Suppressor macrophage treated with lipopolysaccharide for 1 hour (primary cell): ENCODE measurements around the gene CD8B.

Experiments
- DNase-seq, 3 donors: peaks; one replicate each; pipeline ENCODE4 v3.0.0-alpha.2; 2020 to 2022

The CD8B gene

DNA sequence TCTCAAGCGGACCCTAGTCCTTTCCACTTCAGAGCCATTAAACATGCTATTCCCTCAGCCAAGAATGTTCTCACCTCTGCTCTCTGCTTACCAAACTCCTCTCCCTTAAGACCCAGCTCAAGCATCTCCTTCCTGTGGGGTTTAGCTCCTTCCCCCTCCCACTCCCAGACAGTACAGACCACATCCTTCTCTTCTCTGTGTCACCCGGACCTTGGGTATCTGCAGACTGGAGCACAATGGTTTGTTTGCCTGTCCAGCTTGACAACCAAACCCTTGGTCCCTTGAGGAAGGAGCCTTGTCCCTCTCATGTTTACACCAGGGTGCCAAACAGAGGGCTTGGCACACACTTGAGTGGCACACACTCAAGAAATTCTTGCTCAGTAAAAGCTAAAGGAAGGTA is 66.8 kb downstream of the CD8B start:
- no peak for DNase-seq

DNA sequence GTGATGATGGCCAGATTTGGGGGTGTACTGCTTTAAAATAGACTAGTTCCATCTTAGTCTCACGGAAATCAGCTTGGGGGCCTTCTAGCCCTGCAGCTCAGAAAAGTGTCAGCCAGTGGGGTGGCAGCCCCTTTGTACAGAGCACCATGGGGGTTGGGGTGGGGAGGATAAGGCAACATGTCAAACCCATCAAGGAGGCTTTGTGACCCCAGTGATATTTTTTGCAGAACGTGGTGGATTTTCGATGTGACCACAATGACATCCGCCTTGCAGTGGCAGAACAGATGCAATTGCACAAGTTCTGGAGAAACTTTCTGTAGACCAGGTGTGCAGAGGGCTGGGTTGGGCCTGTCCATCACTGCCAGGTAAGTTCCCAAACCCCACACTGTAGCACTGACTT is 67.9 kb downstream of the CD8B start:
- no peak for DNase-seq

- DNase-seq, result no peak
Measured at GRCh38 chr2:86791573-86791972, 70.1 kb downstream of the CD8B start.

DNA sequence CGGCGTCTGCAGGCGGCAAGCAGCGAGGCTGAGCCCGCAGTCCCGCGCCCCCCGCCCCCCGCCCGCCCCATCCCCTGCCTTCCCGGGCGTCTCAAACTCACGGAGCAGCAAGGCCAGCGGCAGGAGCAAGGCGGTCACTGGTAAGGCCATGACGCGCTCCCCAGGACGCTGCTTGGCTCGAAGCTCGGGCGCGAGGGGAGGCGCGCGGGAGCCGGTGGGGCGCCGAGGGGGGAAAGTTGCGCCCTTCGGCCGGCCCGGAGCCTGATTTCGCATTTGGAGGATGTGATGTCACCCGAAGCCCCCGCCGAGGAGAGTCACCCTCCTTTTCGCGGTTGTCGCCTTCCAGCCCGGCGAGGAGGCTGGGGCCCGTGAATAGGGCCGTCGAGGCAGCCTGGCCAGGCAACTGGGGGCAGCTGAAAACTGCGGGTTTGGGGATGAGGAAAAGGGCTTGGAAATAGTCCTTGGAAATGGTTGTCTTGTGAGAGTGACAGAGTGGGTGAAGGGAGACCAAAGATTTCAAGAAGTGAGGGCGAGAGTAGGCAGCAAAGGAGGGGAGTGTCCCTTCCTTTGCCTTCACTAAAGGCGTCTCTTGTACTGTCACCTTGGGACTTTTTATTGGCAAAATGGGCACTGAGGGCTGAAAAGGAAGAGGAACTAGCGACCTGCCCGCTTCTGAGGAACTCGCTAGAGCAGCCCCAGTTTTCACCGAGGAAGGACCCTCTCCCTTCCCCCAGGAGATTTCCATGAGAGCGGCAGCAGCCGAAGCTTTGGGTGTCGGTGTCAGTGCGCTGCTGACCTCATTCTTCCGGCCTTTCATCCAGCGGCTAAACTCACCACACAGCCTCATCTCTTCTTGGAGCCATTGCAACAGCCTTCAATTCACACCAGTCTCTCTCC is 70.8 kb downstream of the CD8B start, which contains the start of gene CD8A:
CD8A (minus strand) TSS at position 238 of the 897 bp plus-strand sequence; CDS start at position 150, 88 bp downstream.
- peak; percentile 44 to 58 (median 56) for DNase-seq

GRCh38 chr2:86790134-86790675 is 71.5 kb downstream of the CD8B start:
- no peak for DNase-seq

DNA sequence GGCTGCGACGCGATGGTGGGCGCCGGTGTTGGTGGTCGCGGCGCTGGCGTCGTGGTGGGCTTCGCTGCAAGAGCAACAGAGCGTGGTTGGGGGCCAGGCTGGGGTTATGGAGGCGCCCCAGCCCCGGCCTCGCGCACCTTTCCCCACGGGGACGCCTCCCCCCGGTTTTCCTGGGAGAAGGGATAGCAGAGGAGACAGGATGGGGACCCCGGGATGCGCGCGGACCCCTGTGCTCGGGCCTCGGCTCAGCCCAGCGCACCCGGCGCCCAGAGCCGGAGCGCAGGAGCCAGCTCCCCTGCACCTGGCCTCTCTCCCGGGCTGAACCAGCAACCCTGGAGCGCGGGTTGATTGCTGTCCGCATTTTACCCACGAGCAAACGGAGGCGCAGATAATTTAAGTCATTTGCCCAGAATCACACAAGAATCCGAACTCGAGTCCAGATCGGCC is 72.0 kb downstream of the CD8B start:
- no peak for DNase-seq

- peak in 1 of 3 donors; percentile 42 for DNase-seq
Measured at GRCh38 chr2:86788881-86789686, 72.6 kb downstream of the CD8B start.

GRCh38 chr2:86788165-86788564 is 73.5 kb downstream of the CD8B start:
- DNase-seq, result no peak

DNA sequence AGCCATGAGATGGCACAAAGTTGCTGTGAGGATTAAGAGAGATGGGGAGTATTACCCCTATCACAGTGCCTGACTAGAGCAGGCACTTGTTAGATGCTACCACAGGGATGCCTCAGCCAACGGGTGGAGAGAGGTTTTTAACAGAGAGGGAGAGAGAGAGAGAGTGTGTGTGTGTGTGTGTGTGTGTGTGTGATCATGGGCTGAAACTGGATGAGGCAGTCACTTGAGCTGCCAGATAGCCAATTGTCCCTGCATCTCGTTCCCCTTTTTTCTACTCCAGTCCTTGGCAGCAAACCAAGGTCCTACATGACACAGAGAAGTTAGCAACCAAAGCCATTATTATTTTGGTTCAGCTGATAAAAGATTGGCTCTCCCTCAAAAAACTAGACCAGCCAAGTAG is 74.0 kb downstream of the CD8B start:
- DNase-seq, result peak; percentile 61 to 71 (median 66)

GRCh38 chr2:86786001-86786536 is 75.6 kb downstream of the CD8B start:
- DNase-seq, result no peak

DNA sequence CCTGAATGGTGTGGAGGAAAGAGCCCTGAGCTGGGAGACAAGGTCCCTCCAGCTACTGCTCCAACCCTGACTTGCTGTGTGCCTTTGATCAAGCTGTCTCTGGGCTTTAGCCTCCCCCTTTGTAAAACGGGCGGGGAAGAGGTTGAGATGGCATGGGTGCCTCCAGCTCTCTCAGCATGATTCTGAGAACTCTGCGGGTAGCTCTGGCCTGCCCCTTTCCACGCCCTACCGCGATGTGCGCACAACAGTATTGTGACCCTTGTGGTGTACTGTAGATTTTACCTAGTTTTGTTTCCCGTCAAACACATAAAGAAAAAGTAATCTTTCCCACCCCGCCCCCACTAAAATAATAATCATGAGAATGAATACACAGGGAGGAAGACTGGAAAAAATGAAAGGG is 76.2 kb downstream of the CD8B start:
- DNase-seq, result no peak

DNA sequence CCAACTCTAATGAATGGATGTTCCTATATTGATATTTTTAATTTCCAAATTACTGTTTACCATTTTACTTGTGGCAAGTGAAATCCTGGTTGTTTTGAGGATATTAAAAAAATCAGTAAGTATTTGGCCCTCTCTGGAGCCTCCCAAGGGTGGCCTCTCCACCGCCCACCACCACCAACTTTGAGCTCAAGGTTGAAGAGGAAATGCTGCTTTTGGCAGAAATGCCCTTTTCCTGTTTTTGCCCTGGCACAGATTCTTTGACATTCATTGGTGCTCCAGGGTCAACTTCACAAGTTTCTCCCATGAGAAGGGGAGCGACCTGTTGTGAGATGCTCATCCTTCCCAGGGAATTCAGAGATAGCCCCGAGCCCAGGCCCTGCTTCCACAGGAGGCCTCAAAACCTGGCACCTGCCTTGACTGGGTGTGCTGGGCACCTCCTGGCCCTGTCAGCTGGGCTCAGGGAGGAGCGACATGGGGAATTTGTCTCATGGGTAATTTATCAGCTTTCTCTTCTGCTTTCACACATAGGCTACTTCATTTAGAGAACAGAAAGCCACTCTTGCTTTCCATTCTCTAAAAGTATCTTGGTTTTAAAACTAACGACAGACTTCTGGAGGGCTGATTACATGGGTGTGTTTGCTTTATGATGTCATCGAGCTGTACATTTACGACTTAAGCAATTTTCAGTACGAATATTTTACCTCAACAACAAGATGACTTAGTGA is 77.9 kb downstream of the CD8B start:
- DNase-seq, result peak; percentile 24 to 53 (median 32)

GRCh38 chr2:86782748-86783147 is 78.9 kb downstream of the CD8B start:
- no peak for DNase-seq

DNA sequence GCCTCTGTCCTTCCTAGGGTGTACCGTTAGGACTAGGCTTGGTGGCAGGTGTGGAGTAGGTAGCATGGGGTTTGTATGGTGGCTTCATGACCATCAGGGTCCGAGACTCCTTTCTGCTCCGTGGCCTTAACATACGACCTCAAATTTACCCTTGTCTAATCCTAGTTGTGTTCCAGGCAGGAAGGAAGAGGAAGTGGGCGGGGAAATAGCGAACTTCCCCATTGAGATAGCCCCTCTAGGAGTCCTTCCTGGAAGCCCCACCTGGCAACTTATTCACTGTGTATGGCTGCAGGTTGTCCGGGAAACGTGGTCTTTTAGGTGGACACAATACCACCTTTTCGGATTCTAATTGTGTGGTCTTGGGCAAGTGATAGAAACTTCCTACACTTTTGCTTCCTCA is 80.3 kb downstream of the CD8B start:
- peak in 1 of 3 donors; percentile 16 for DNase-seq

DNA sequence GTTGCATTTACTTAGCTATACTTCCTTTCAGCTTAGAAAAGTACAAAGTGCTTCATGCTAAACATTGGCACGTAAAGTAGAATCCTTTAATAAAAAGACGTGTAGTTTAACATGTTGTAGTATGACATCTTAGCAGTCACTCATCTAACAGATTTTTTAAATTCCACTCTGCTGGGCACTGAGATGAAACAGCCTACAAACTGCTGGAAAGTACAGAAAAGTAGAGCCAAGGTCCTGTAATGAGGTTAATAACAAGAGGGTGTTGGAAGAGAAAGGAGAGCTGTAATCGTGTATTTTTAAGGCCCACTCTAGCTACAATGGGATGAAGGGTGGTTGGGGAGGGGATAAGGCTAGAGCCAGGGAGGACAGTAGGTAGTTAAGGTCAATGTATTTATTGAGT is 81.7 kb downstream of the CD8B start:
- DNase-seq, result no peak

- DNase-seq, result peak in 1 of 3 donors; percentile 5
Measured at GRCh38 chr2:86778957-86779356, 82.7 kb downstream of the CD8B start.

DNA sequence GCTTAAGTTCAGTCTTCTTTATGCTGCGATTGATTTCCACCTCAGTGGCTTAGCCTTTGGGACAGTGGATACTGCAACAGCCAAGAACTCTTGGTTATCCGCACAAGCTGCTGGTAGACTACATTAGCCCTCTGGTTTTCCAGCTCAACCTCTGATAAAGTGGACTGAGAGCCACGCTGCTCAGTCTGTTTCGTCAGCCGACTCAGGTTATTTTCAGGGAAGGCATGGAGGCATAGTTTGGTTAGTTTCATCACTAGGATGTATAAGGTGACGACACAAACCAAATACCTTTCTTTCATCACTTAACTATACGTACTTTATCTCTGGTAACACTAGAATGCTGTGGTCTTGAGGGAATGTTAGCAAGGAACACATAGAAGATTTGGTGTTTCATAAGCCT is 85.2 kb downstream of the CD8B start:
- DNase-seq, result no peak

DNA sequence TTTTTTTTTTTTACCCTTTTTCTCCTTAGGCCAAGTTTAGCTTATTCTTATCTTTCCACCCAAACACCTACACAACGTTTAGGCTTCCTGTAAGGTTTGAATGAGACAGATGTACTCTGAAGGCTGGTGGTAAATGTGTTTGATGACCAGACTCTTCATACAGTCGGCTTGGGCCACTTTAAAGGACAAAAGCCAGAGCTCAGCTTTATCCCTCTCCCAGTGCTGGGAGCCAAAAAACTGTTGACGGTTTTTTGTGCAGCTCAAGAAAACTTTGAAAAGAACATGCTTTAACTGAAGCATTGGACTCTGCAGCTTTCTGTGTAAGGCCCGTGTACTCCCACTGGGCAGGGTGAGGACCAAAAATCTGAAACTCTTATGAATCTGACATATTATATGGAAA is 86.3 kb downstream of the CD8B start:
- DNase-seq, result no peak

DNA sequence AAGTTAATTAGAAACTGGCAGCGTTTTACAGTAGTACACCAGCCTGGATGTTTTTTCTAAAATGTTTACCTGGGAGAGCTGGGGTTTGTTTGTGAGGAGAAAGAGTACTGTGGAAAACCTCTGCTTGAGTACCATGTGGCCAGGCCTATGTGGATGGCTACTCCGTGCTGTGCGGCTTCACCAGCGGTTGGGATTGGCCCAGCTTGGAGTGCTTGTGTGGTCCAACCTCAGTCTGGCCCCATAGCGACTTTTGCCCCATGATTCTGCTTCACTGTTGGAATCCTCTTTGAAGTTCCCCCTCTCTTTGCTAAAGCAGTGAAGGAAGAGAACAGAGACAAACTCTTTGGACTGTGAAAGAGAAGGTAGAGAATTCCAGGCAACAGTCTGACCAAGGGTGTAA is 86.8 kb downstream of the CD8B start:
- DNase-seq, result no peak

GRCh38 chr2:86772611-86773010 is 89.1 kb downstream of the CD8B start:
- DNase-seq, result no peak

DNA sequence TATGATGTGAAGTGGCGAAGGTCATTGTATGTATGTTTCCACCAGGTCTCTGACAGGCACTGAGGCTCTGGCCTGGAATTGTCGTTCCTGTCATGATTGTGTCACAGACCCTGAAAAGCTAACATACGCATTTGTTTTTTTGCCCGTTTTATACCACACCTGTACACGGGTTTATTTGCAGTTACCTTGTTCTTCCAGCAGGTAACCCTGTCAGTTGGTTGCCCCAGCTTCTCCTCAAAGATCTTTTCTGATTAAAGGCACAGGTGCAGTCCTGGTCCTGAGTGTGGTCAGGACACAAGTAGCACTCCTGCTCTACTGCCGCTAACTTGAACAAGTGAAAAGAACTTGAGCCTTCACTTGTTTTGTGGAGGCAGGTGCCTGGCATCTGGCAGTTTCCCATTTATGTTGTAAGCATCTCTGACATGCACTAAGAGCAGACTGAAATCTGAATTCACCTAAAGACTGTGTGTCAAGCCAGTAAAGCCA is 90.8 kb downstream of the CD8B start:
- DNase-seq, result no peak

- no peak for DNase-seq
Measured at GRCh38 chr2:86769838-86770237, 91.8 kb downstream of the CD8B start.
